G401 (cell line): ENCODE results near the gene MST1. TPM values are rescaled to one million over a fixed set of nuclear protein-coding genes. Genes with fewer than 3 reads are reported as not detected.
"Not testable (repeated sequence)": the region's sequence is repeated elsewhere in the genome, so short reads cannot be mapped to it uniquely, and the experiment has no call there.

Experiments
- DNase-seq: peaks from one replicate; pipeline ENCODE4 v3.0.0-alpha.2; 2015; ENCODE audit warnings: low spot score
- in situ Hi-C: cut with HindIII; loops from 2 replicates; pipeline ENCODE4 v1.10.0; 2016; ENCODE audit warnings: low sequenced_read_pairs, mixed read lengths
- total RNA-seq: library from RNA; depleted of rRNA; stranded (reverse); fragments of >200 nt; shearing (Covaris generic); gene quantifications from 2 replicates; pipeline ENCODE4 v1.2.3, GENCODE V29; 2014

Gene MST1
- total RNA-seq, 1 experiment from 2014 or later: 0.95 TPM

GRCh38 chr3:49703956-49704355, 14.7 kb upstream of the MST1 start:
- no peak for DNase-seq
- in situ Hi-C loops: no loop called here

DNA sequence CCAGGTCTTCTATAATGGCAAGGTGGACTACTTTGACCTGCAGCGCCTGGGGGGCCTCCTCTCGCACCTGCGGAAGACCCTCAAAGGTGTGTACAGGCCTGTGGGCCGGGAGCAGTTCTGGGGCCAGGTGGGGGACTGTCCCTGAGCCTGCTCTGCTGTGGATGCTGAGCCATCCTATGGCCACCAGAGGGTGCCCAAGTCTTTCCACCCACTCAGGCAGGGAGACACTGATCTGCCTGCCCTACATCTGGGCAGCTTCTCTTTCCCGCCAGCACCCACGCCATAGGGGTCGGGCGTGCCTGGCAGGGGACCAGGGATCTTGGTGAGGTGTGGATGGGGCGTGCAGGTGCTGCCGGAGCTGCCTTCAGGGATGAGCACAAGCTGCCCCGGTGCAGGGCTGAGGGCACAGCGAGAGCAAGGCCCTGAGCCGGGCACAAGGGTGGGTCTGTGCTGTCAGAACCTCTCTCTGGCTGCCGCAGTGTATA, 14.2 kb upstream of the MST1 start:
- in situ Hi-C loops: no loop called here
- DNase-seq: peak; percentile 57

GRCh38 chr3:49702672-49703071, 13.4 kb upstream of the MST1 start:
- in situ Hi-C loops: no loop called here
- no peak for DNase-seq

DNA sequence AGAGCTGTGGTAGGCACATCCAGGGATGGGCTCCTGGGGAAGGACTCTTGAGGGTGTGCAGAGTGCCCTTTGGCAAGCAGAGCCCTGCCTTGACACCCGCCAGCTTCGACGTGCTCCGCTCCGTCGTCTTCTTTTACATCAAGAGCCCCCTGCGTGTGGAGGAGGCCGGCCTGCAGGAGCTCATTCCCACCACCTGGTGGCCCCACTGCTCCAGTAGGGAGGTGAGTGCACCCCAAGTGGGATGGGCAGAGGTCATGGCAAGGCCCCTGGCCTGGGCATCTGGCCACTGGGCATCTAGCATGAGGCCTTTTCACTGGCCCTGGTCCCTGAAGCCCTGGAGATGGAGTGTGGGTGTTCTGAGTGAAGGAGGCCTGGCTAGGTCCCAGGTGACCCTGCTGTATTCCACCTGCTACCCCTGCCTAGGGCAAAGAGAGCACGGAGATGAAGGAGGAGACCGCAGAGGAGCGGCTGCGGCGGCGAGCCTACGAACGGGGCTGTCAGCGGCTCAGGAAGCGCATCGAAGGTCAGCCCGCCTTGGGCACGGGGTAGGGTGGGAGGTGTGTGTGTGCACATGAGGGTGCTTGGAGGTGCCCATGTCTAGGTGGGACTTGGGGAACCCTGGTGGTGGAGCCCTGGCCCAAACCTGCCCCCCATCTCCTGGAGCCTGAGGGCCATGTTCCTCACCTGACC, 12.3 kb upstream of the MST1 start:
- no peak for DNase-seq
- in situ Hi-C loops: no loop called here

DNA sequence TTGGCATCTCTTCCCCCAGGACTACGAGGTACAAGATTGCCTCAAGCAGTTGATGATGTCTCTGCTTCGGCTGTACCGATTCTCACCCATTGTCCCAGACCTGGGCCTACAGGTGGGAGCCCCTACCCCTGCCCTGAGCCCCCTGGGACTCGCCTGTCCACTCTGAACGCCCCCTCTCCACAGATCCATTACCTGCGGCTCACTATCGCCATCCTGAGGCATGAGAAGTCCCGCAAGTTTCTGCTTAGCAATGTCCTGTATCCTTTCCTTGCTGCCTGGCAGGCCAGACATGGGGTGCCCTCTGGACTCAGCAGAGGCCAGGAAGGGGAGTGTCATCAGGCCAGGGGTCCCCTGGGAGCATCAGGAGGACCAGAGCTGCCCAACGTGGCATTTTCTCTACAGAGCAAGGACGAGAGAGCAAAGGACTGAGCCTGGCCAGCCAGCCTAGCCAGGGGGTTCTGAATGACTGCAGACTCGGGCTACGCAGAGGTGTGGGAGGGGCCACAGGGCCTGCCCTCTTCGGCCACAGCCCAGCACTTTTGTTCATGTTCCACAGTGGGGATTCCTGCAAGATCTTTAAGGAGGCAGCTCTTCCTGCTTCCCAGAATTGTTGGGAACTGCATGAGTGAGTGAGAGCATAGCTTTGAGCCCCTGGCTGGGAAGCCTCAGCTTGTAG, 11.3 kb upstream of the MST1 start:
- DNase-seq: no peak
- in situ Hi-C loops: no loop called here

DNA sequence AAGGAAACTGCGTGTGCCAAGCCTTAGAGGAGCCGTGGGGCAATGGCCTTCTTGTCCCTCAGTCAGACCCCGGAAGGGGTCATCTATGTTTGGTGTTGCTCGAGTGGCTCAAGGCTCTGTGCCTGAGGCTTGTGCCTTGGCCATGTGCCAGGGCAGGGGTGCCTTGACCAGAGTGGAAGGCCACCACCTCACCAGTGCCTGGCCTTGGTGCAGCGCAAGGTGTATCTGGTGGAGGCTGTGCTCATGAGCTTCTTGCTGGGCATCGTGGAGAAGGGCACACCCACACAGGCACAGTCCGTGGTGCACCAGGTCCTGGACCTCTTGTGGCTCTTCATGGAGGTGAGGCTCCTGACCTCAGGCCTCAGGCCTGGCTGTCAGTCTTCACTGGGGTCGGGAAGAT, 10.7 kb upstream of the MST1 start:
- in situ Hi-C loops: no loop called here

DNA sequence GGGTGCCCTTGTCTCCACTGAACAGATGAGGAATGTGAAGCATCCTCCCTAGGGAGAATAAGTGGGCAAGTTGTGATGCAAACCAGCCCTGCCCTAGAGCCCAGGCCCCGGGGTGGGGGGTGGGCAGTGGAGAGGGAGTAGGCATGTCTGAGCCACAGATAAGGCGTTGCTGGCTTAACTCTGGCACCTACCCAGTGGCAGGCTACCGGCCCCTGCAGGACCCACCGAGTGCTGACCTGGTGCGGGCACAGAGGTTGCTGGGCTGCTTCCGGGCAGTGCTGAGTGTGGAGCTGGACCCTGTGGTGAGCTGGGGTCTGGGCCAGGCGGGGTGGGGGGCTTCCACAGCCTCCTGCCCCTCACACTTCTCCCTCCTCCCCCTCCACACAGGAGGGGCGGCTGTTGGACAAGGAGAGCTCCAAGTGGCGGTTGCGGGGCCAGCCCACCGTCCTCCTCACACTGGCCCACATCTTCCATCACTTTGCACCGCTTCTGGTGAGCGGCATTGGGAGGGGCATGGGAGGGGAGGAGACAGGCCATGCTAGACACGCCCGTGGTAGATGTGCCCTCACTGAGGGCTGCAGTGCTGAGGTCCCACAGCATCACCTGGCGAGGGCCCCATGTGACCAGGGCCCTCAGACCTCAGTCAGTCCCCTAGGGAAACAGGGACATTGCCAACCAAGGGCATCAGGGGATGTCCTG, 10.2 kb upstream of the MST1 start:
- in situ Hi-C loops: no loop called here
- no peak for DNase-seq

More for the DNA sequence above, 10.7 kb upstream of the MST1 start:
- DNase-seq: no peak

DNA sequence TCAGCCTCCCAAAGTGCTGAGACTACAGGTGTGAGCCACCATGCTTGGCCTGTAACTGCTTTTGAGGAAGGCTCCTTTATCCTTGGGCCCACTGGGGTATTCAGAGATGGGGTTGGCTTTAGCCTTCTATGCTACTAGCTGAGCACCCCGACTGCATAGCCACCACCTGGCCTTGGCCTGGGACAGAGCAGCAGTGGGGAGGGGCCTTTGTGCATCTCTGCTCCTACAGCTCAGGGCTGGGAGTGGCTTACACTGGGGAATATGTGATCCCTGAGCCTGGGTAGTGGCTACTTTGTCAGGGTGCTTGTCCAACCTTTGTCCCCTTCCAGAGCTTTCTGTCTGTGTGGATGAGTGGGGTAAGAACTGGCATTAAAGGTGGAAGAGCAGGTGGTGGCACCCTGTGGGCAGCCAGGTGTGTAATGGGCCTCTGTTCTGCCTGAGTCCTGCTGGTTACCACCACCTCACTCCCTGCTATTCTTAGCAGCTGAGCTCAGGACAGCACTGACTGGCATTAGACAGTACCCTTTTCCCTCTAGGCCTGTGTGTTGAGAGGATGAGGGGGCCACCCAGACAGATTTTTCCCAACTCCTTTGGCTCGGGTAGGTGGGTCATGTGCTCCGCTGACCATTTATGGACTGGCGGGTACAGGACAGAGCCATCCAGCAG, 6.2 kb upstream of the MST1 start:
- DNase-seq: peak; percentile 40
- in situ Hi-C loops: not testable (repeated sequence)

DNA sequence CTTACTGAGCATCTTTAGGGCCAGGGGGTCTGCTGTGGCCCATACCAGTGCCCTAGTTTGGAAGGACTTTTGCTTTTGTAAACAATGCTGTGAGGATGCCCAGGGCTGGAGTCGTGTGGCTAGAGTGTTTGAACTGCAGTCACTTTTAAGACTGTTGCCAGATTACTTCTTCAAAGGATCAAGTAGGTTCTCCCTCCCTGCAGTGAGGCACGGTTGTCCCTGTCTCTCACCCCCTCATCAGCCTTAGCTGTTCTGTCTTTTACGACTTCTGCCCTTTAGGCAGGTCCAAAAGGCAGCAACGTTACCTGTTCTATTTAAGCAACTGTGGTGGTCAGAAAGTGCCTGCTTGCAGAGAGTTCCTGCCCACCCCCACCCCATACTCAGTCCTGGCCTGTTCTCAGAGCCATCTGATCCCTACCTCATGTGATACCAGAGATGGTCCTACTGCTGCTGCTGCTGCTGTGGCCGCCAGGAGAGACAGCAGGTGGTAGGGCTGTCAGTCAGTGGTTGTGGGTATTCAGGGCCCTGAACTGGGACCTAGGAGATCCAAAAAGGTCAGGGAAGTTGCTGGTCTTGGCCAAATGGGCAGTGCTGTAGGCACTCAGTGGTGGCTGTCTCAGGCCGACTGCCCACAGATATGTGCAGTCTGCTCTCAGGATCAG, 5.3 kb upstream of the MST1 start:
- DNase-seq, in situ Hi-C loops: not testable (repeated sequence)

DNA sequence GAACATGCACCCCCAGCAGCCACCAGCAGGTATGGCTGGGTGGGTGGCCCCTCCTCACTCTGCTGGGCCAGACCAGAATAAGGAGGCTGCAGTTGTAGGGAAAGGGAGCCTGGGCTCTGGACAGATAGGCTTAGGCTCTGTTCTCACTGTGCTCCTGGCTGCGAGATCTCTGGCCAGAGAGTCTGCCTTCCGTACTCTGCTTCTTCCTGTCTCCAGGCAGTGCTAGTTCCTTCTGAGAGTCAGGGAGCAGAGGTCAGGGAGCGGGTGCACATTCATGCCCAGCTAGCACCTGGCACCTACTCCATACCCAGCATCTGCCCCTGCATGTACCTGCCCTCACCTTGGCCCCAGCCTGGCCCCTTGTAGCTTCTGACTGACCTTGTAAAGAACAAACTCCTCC, 2.2 kb upstream of the MST1 start:
- in situ Hi-C loops, DNase-seq: not testable (repeated sequence)

GRCh38 chr3:49690856-49691255, 1.6 kb upstream of the MST1 start:
- DNase-seq, in situ Hi-C loops: not testable (repeated sequence)

- in situ Hi-C loops, DNase-seq: not testable (repeated sequence)
Measured at GRCh38 chr3:49689908-49690624, 792 bp upstream of the MST1 start.

DNA sequence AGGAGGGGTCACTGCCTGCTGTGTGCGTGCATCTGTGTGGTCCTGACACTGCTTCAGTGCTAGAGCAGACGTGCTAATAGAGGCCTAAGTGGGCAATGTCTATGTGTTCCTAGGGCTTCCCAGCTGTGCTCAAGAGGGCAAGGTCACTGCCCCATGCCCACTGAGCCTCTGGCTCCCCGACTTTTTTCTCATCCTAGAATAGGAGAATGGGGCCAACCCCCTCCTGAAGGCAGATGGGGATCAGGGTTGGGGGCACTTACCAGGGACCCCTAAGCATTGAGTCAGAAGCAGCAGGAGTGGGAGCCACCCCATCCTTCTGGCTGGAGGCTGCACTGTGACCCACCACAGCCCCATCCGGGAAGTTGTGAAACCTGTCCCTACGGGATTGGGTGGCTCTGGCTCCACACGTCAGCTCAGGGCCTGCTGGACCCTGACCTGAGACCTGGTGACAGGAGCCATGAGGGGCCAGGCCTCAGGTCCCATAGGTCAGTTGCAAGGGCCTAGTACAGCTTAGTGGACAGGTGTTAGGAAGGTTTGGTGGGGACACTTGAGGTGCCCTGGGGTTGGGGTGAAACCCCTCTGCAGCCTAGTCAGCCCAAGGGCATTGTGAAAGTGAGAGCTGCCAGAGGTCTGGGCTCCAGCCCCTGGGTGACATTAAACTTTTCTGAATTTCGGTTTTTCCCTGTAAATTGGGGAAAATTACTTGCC, 782 bp downstream of the MST1 start:
- DNase-seq, in situ Hi-C loops: not testable (repeated sequence)

- in situ Hi-C loops: not testable (repeated sequence)
Measured at GRCh38 chr3:49687424-49687795, 1.9 kb downstream of the MST1 start.

DNA sequence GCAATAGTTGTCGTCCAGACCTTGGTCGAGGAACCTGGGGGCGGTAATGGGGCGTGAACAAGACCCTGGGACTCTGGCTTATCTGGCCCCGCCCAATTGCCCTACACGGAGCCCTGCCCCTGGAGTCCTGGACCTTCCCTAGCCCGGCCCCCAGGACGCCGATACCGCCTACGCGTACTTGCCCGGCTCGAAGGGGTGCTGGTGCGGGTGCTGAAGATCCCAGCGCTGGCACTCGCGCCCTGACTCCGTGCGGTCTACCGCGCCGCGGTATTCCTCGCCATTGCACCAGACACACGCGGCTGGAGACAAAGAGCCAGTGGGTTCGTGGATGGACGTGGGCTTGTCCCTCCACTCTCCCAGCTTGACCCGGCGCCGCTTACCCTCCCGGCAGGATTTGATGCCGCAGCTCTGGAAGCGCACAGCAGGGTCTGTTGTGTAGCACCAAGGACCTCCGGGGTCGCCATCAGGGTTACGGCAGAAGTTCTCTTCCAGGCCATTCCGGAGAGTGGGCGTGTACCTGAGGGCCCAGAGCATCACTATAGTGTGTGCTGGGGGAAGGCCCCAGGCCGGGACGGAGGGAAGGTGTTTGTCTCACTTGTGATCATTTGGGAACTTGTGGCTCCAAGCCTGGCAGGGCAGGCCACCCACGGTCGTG, 2.4 kb downstream of the MST1 start:
- not testable (repeated sequence) for DNase-seq

More at GRCh38 chr3:49687424-49687795, 1.9 kb downstream of the MST1 start:
- not testable (repeated sequence) for DNase-seq

DNA sequence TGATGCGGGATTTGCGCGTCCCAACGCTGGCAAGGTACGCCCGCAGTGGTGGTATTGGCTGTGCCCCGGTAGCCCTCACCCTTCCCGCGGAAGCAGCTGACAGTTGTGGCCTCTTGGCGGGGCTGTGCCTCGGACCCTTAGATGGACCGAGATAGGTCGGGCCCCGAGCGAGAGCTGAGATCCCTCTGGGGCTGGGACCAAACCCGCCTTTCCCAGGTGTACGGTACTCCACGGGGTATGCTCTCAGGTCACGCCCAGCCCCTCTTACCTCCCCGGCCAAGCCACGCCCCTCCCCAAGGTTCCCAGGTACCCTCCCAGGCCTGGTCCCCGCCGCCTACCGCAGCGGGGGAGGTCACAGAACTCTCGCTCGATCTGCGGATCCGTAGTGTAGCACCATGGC, 2.9 kb downstream of the MST1 start:
- DNase-seq, in situ Hi-C loops: not testable (repeated sequence)

More for the DNA sequence above, 2.4 kb downstream of the MST1 start:
- in situ Hi-C loops: not testable (repeated sequence)

GRCh38 chr3:49685846-49686245, 3.4 kb downstream of the MST1 start:
- in situ Hi-C loops, DNase-seq: not testable (repeated sequence)
